Stimulated activated naive CD4-positive, alpha-beta T cell treated with Interleukin-2 at 50 U/mL for 16 hours (primary cell): ENCODE results near the gene CRLF2.
"Not testable (repeated sequence)": the region's sequence is repeated elsewhere in the genome, so short reads cannot be mapped to it uniquely, and the experiment has no call there.

Source experiments
- DNase-seq: peaks from one replicate; lab custom pipeline; 2025; lab: John Stamatoyannopoulos, UW

Gene CRLF2

GRCh38 chrX:1167918-1168481, 44.4 kb downstream of the CRLF2 start:
- no peak for DNase-seq

- DNase-seq: no peak
Observed at GRCh38 chrX:1167466-1167865, 45.0 kb downstream of the CRLF2 start.

GRCh38 chrX:1165535-1166196, 46.8 kb downstream of the CRLF2 start:
- no peak for DNase-seq

GRCh38 chrX:1164322-1165288, 47.8 kb downstream of the CRLF2 start:
- no peak for DNase-seq

- no peak for DNase-seq
Observed at GRCh38 chrX:1163231-1163630, 49.2 kb downstream of the CRLF2 start.

GRCh38 chrX:1162119-1162916, 50.1 kb downstream of the CRLF2 start:
- DNase-seq: no peak

GRCh38 chrX:1159548-1159947, 52.9 kb downstream of the CRLF2 start:
- DNase-seq: no peak

GRCh38 chrX:1156681-1157455, 55.6 kb downstream of the CRLF2 start:
- not testable (repeated sequence) for DNase-seq

- no peak for DNase-seq
Observed at GRCh38 chrX:1153940-1154339, 58.5 kb downstream of the CRLF2 start.

- no peak for DNase-seq
Observed at GRCh38 chrX:1152090-1152489, 60.4 kb downstream of the CRLF2 start.

GRCh38 chrX:1151378-1152077, 60.9 kb downstream of the CRLF2 start:
- DNase-seq: no peak

GRCh38 chrX:1150569-1151347, 61.7 kb downstream of the CRLF2 start:
- no peak for DNase-seq

GRCh38 chrX:1147611-1148515, 64.6 kb downstream of the CRLF2 start:
- no peak for DNase-seq

GRCh38 chrX:1144293-1144692, 68.2 kb downstream of the CRLF2 start:
- DNase-seq: no peak
